HG02763 (cell line): ENCODE data around the gene BCLAF3.

Experiments
- ATAC-seq: cut with Tn5 transposase; IDR thresholded peaks from one replicate; pipeline ENCODE4 v1.9.1; 2021; ENCODE audit warnings: mild to moderate bottlenecking, moderate library complexity; ENCODE audit not compliant: unreplicated experiment

The BCLAF3 gene

DNA sequence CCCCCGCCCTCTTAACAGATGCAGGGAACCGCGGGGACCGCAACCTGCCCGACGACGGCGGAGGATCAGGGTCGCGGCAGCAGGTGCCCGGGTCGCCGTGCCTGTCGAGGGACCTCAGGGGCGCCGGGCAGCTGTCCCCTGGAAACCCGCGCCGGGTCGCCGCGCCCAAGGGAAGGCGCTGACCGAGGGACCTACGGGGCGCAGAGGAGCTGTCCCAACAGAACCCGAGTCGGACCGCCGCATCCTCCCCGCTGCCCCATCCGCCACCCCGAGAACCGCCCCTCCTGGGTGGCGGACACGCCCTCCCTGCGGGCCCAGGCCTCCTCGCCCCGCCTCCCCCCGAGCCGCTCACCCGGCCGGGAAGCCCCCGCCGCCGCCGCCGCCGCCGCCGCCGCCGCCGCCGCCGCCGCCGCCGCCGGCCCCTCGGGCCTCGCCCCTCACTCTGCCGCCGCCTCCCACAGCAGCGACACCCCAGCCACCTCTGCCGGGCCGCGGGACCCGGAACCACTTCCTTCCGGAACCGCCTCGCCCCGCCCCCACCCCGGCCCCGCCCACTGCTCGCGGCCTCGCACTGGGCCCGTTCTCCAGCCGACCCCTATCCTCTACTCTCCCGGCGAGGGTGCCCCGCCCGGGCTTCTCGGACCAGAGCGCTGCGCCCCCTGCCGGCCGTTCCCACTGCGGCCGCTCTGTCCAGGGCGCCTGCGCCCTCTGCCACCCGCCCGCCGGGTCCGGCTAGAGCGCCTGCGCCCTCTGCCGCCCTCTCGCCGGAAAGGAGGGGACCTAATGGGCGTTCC lies at the start of gene BCLAF3:
Gene BCLAF3 (minus strand): TSS at position 506 of the 794 bp plus-strand sequence. CDS start 20,797 bp downstream, outside the sequence.
- ATAC-seq: peak; percentile 92

- ATAC-seq: no peak
These were observed 48.1 kb upstream of the BCLAF3 start for GRCh38 chrX:20038966-20039365.

DNA sequence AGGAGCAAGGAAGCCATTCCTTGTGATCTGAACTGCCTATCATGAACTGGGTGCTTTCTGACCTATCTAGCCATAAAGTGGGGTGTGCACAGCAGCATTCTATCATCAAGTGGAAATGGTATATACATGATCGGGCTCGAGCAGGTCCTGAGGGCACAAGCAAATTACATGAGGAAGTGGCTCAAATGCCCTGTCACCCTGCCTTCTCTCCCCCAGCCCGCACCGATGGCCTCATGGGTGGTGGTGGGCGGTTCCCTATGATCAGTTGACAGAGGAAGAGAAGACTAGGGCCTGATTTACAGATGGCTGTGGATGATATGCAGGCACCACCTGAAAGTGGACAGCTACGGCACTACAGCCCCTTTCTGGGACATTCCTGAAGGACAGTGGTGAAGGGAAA lies 46.3 kb upstream of the BCLAF3 start:
- ATAC-seq: no peak

DNA sequence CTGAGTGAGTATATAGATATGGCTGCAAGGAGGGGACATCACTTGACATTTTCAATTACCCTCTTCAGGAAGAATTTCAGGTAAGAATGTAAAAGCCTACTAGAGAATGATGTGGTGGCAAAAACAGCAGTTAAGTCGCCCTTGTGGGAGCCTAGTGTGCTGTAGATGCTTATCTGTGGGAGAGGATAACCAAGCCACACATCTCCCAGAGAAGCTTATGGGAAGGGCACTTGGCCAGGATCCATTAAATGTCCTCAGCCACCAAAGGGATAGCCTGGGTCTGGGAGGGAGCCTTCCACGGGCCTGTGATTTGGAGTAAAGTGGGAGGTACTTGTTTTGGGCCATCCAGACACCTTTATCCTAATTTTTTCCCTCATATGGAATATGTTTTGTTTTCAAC lies 41.3 kb upstream of the BCLAF3 start:
- no peak for ATAC-seq

- ATAC-seq: peak; percentile 79
These were observed 38.9 kb upstream of the BCLAF3 start for GRCh38 chrX:20029728-20030127.

DNA sequence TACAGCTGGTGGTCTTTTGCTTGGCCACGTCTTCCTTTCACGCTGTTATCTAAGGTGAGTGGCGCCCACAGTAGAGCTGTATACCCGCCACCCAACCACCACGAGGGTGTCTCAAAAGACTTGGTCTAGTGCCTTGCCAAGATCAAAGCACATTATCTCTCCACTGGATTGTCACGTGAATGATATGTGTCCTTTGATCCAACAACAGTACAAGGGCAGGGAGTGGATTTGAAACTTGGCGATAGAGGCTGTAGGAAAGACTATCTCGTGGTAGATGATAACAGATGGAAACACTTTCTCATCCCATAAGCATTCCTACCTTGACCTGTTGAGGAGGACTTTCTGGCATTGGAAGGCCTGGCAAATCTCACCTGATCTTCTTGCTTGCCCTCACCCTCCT lies 37.7 kb upstream of the BCLAF3 start:
- no peak for ATAC-seq

- no peak for ATAC-seq
These were observed 35.4 kb upstream of the BCLAF3 start for GRCh38 chrX:20026278-20026677.

DNA sequence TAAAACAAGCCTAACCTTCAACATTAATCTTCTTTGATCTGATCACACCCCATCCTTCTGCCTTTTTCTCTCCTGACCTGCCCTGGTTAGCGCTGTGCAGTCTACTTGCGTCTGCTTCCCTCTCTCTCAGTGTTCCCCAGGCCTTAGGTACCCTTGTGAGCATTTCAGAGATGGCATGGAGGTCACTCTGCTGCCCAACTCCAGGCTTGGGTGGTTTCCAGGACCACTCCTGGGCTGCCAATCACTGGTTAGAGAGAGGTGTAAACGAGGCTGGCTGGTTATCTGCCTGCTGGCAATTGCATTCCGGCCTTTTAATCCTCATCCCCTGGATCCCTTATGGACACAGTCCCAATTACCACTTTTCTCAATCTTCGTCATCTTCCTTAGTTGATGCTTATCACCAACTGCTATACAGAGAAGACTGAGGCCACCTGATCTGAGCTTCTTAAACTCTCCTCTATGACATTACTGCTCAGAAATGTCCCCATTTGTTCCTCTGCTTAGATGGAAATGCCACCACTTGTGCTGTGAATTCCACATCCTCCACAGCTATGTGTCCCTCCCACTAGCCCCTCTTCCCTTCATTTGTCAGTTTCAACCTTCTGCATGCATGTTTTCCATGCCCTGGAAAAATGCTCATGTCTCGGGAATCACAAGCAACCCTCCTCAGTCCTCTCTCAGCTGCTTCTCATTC lies 29.0 kb upstream of the BCLAF3 start:
- no peak for ATAC-seq

GRCh38 chrX:20016616-20016945 lies 25.7 kb upstream of the BCLAF3 start:
- no peak for ATAC-seq

DNA sequence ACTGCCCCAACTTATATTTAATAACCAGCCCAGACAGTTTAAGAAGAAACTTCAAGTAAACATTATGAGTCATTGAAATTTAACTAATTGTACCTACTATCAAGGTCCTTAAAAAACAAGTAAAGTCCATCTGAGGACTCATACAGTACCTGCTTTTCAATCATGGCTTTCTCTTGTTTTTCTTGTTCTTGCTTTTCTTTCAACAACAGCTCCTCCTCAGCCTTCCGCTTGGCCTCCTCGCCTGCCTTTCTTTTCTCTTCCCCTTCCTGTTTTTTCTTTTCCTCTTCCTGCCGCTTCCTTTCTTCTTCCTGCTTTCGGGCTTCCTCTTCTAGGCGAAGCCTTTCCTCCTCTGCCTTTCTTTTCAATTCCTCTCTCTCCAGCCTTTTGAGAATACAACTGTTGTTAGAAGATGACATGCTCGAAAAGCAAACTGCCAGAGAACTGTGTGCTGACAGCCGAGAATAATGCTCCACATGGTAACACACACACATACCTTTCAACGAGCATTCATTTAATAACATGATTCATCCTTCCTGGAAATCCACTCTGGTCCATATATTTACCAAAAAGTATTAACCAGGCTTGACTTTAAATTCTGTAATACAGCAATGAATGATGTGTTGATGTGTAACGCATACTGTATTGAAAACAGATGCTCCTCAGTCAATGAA lies 25.2 kb upstream of the BCLAF3 start:
- no peak for ATAC-seq

DNA sequence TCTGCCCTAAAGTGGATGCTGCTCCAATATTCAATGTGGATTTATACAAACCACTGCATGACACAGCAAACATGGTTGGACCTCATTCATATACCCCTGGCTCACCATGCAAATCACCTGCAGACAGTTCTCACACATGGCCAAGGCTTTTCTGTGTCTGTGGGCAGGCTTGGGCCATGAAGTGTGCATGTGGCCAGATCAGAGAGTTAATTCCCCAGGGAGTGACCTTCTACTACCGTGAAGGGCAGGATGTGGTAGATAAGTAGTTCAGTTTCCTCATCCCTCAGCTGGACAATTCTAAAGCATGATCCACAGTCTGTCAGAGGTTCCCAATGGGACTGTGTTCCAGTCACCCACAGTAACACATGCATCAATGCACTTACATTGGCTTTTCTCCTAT lies 24.6 kb upstream of the BCLAF3 start:
- ATAC-seq: no peak

DNA sequence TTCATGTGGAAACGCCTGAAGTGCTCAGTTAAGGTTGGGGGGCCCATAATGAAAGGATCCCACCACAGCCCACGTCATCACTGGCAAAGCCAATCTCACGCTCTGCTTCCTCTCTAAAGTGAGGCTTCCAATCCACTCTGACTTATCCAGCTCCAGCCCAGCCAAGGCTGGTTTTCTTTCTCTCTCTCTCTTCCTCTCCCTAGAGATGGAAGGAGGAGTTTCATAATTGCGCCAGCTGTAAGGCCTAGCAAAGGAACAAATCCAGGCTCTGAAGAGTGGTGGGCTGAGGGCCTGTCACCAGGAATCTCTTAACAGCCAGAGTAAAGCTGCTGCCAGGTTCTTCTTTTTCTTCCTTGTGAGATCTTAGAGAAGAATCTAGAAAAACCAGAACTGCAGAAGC lies 20.7 kb upstream of the BCLAF3 start:
- no peak for ATAC-seq

DNA sequence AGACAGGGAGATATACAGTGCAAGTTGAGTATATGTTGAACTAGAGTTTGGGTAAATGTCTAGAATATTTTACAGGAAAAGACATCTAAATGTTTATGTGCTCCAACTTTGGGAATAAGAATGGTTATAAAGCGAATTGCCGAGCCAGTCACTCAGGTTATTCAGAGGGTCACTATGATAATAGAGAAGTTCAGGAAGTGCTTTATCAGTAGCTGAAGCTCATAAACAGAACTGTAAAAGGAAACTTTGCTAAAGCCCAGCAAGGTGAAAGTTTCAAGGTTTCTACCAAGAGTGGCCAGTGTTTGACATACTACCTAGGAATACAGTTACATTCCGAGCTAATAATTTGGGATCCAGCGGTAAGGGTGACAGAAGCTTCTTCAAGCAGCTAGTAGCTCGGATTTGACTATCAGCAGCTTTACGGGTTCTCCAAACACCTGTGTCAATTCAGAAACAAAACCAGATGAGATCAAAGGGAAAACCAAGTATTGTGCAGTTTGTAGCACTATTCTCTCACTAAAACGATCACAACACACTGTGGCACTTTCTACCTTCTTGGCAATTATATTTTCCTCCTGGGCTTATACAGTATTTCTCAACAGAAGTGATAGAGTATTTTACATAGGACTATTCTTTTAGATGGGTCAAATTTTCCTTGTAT lies 17.2 kb upstream of the BCLAF3 start:
- no peak for ATAC-seq

DNA sequence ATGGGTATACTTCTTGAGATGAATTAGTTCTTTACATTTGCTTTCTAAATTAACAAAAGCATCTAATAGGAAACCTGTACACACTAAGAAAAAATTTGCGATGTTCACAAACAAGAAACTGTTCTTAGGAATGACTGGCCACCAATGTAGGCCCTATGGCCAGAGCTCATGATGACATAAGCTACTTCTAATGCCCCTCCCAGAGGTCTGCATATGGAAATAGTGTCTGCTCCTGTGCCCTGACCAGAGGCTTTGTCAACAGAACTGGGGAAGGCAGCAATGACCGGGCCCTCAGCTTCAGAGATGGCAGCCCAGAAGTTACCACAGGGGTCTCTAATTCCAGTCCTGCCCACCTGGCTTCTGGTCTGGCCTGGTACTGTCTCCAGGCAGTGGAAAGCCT lies 15.0 kb upstream of the BCLAF3 start:
- no peak for ATAC-seq

DNA sequence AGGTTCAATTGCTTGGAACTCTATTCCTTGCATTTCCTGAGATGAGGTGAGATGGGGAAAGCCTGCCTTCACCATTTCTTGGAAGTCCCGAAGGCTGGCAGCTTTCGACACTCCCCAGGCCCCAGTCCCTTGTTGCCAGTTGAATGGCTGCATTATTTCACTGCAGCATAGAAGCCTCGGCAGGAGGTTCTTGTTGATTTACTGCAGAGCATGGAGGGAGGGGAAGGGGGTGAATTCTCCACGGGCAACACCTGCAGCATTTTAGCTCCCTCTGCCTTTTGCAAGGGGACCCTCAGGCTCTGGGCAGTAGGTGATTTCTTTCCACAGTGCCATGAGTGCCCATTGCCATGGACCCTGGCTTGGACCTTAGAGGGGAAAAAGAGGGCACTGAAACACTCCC lies 10.7 kb upstream of the BCLAF3 start:
- no peak for ATAC-seq

DNA sequence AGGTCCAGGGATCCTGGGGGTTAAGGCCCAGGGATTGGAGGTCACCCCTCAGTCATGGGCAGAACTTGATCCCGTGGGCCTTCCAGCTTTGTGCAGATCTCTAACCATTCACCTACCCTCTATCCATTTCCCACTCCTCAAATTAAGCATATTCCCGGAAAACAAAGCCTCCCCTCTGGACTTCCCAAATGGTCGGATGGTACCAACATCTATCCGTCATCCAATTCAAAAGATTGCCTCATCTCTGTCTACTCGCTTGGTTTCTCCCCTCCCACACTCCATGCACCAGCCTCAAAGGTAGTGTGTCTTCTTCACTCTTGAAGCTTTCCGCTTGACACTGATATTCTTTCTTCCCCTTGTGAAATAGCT lies 473 bp upstream of the BCLAF3 start:
- no peak for ATAC-seq

DNA sequence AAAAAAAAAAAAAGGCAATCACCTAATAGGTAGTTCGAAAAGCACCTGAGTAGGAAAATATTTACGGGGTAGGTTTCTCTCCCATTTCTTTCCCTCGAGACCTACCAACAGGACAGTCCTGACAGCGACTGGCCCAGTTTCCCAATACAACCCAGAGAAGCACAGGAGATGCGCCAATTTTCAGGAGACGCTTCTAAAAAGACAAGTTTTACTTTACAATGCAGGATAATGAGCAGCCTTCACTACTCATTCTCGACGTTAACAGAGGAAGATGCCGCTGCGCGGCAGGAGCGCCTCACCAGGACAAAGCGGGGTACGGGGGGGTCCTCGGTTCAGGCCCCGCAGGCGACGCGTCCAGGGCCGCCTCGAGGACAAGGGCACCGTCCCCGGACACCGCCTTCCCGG lies 708 bp downstream of the BCLAF3 start:
- peak; percentile 18 for ATAC-seq

DNA sequence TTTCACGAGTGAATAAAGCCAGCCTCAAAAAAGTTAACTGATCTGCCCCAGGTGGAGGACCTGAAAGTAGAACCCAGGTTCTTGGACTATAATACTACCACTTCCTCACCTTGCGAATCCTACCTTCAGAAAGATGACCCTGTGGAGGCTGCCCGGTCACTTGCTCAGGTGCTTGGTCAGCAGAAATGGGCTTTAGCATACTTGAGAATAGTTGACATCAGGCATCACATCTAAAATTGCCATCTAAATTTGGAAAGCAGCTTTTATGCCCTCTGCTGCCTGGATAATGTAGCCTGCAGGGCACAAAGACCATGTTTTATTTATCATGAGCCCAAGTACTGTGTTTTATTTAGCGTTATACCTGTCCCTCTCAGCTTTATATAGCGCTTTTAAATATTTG lies 3.0 kb downstream of the BCLAF3 start:
- no peak for ATAC-seq

- no peak for ATAC-seq
These were observed 4.3 kb downstream of the BCLAF3 start for GRCh38 chrX:19986531-19986930.

DNA sequence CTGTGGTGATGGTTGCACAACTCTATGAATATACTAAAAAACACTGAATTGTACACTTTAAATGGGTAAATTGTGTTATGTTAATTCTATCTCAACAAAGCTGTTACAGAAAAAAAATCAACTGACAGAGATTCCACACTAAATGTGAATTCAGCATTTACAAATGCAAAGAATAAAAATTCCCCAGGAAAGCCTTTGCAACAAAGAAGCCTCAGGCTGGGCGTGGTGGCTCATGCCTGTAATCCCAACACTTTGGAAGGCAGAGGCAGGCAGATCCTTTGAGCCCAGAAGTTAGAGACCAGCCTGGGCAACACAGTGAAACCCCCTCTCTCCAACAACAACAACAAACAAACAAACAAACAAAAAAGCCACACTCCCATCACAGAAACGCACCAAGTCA lies 8.9 kb downstream of the BCLAF3 start:
- no peak for ATAC-seq

DNA sequence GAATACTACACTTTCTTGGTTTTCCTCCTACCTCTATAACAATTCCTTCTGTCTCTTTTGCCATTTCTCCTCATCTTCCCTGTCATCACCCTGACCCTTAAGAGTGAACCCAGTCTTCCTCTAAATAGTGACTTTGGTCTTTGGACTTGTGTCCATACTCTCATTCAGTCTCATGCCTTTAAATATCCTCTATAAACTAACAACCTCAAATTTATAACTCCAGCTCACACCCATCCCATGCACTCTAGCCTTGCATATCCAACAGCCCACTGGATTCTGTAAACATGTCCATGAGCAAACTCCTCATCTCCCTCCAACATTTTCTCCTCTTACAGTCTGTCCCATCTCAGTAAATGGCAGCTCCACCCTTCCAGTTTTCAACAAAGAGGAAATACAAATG lies 15.0 kb downstream of the BCLAF3 start:
- no peak for ATAC-seq

DNA sequence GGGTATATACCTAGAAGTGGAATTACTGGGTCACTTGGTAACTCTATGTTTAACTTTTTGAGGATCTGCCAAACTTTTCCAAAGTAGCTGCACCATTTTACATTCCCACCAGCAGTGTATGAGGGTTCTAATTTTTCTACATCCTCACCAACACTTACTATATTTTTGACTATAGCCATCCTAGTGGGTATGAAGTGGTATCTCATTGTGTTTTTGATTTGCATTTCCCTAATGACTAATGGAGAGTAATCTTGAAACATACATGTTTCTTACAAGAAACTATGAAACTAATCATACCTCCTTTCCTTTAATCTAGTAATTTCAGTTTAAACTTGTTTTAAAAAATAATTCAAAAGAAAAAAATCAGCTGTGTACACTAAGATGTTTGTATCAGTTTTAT lies 17.9 kb downstream of the BCLAF3 start:
- ATAC-seq: no peak
